Effector CD4-positive, alpha-beta T cell (primary cell): Measurements from ENCODE around the gene PTGES.

ENCODE experiments used
- DNase-seq: peaks from one replicate; pipeline ENCODE4 v3.0.0-alpha.2; 2020

The PTGES gene

GRCh38 chr9:129740666-129741464 is 12.0 kb downstream of the PTGES start:
- no peak for DNase-seq

GRCh38 chr9:129740174-129740573 is 12.7 kb downstream of the PTGES start:
- DNase-seq, result no peak

- no peak for DNase-seq
Observed at GRCh38 chr9:129739432-129739831, 13.4 kb downstream of the PTGES start.

GRCh38 chr9:129737479-129738274 is 15.2 kb downstream of the PTGES start:
- peak; percentile 82 for DNase-seq

GRCh38 chr9:129736334-129736733 is 16.5 kb downstream of the PTGES start:
- DNase-seq, result no peak

GRCh38 chr9:129735546-129735945 is 17.3 kb downstream of the PTGES start:
- DNase-seq, result no peak

- DNase-seq, result no peak
Observed at GRCh38 chr9:129733632-129733953, 19.2 kb downstream of the PTGES start.

GRCh38 chr9:129732946-129733631 is 19.8 kb downstream of the PTGES start:
- no peak for DNase-seq

- DNase-seq, result no peak
Observed at GRCh38 chr9:129732100-129732499, 20.7 kb downstream of the PTGES start.

GRCh38 chr9:129731477-129732085 is 21.3 kb downstream of the PTGES start:
- DNase-seq, result no peak

- no peak for DNase-seq
Observed at GRCh38 chr9:129728744-129729143, 24.1 kb downstream of the PTGES start.

GRCh38 chr9:129726322-129727160 is 26.3 kb downstream of the PTGES start:
- DNase-seq, result peak; percentile 39

- no peak for DNase-seq
Observed at GRCh38 chr9:129725795-129726251, 27.0 kb downstream of the PTGES start.

GRCh38 chr9:129724456-129725190 is 28.2 kb downstream of the PTGES start:
- no peak for DNase-seq

- no peak for DNase-seq
Observed at GRCh38 chr9:129722913-129723312, 29.9 kb downstream of the PTGES start.

GRCh38 chr9:129720865-129721545 is 31.8 kb downstream of the PTGES start:
- DNase-seq, result no peak

GRCh38 chr9:129720181-129720864 is 32.5 kb downstream of the PTGES start:
- DNase-seq, result no peak

GRCh38 chr9:129719135-129719534 is 33.7 kb downstream of the PTGES start:
- no peak for DNase-seq

GRCh38 chr9:129718647-129719046 is 34.2 kb downstream of the PTGES start:
- DNase-seq, result no peak

GRCh38 chr9:129717991-129718390 is 34.9 kb downstream of the PTGES start:
- DNase-seq, result no peak
